GDM1 (cell line): ENCODE measurements around the gene SIGLEC10.
"Not testable (repeated sequence)": the region's sequence is repeated elsewhere in the genome, so short reads cannot be mapped to it uniquely, and the experiment has no call there.

Experiments used
- DNase-seq: peaks from one replicate; lab custom pipeline; 2025; lab: John Stamatoyannopoulos, UW

SIGLEC10 gene, protein sequence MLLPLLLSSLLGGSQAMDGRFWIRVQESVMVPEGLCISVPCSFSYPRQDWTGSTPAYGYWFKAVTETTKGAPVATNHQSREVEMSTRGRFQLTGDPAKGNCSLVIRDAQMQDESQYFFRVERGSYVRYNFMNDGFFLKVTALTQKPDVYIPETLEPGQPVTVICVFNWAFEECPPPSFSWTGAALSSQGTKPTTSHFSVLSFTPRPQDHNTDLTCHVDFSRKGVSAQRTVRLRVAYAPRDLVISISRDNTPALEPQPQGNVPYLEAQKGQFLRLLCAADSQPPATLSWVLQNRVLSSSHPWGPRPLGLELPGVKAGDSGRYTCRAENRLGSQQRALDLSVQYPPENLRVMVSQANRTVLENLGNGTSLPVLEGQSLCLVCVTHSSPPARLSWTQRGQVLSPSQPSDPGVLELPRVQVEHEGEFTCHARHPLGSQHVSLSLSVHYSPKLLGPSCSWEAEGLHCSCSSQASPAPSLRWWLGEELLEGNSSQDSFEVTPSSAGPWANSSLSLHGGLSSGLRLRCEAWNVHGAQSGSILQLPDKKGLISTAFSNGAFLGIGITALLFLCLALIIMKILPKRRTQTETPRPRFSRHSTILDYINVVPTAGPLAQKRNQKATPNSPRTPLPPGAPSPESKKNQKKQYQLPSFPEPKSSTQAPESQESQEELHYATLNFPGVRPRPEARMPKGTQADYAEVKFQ

DNA sequence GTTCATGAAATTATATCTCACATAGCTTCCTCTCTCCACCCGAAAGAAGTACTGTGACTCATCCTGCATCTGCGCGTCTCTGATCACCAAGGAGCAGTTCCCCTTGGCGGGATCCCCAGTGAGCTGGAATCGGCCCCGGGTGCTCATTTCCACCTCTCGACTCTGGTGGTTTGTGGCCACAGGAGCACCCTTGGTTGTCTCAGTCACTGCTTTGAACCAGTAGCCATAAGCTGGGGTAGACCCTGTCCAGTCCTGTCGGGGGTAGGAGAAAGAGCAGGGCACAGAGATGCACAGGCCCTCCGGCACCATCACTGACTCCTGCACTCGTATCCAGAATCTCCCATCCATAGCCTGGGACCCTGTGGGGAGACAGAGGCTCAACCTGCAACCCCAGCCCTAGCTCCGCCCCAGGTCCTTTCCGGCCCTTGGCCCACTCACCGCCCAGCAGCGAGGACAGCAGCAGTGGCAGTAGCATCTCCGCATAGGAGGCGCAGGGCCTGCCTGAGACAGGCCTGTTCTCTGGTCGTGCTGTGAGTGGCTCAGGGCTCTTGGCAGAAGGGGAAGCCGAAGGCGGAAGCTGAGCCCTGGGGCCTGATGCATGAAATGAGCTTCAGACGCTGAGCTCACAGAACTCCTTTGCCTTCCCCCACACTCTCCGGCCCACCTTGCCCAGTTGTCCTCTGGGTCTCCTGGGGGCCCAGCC lies at the start of gene SIGLEC10:
SIGLEC10 (minus strand) TSS at position 536 of the 703 bp plus-strand sequence; CDS start at position 475, 61 bp downstream.
- peak; percentile 84 for DNase-seq

DNA sequence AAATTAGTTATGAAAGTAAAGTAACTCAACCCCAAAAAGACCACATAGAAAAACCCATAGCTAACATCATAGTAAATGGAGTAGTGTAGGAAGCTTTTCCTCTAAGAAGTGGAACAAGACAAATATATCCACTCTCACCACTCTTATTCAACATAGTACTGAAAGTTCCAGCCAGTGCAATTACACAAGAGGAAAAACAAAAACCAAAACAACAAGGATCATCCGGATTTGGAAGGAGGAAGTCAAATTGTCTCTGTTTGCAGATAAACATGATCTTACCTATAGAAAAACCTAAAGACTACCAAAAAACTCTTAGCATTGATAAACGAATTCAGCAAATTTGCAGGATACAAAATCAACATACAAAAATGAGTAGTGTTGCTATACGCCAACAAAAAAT lies 49.3 kb upstream of the SIGLEC10 start:
- no peak for DNase-seq

DNA sequence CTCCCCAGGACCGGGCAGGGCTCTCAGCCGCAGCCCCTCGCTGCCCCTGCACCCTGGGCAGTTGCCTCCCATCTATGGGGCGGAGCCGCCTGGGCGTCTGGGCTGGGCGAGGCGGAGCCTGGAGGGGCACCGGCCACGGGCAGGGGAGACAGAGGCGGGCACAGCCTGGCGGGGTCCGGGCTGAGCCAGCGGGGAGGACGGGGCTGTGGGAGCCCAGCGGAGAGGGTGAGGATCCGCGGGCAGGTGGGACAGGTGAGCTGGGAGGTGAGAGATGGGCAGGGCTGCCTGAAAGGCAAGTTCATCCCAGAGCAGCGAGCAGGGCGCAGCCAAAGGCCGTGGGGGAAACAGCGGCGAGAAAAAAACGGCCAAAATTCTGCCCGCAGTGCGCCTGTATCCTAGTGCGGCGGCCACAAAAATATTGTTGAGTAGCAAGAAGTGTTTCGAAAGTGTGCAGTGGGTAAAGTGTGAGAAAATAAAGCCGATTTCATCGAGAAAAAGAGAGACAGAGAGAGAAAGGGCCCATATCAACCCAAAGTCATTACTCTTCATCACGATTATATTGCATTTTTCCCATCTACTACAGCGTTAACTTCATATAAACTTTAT lies 46.6 kb upstream of the SIGLEC10 start:
- not testable (repeated sequence) for DNase-seq

DNA sequence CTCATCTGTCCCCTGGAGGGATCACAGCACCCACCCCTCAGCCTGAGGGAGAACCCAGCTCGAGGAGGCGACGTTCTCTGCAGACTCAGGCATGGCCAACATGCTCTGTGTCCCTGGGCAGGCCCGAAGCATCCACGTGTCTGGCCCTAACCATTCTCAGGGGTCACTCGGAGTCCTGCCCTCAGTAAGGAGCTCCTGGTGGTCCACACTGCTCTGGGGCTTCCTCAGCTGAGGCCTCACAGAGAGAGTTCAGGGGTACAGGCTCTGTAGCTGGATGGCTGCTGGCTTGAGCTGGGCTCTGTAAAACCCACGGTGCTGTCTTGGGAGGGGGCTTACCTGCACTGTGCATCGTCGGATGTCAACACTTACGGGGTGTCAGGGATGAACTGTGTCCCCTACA lies 45.2 kb upstream of the SIGLEC10 start:
- DNase-seq: no peak

DNA sequence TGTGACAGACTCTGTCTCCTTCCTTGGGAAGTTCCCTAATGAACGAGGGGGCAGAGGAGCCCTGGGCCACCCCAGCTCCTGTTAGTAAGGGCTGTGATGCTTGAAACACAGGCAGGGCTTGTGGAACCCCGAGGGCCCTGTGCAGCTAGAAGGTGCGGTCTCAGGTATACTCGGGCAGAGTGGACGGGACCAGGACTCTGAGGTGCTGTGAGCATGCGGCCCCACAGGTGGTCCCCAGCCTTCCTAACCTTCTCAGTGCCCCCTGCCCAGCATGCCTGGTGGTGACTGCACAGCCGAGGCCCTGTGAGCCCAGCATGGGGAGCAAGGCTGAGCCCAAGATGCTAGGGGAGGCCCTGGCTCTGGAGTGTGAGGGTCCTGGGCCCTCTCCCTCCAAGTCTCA lies 44.8 kb upstream of the SIGLEC10 start:
- DNase-seq: no peak

DNA sequence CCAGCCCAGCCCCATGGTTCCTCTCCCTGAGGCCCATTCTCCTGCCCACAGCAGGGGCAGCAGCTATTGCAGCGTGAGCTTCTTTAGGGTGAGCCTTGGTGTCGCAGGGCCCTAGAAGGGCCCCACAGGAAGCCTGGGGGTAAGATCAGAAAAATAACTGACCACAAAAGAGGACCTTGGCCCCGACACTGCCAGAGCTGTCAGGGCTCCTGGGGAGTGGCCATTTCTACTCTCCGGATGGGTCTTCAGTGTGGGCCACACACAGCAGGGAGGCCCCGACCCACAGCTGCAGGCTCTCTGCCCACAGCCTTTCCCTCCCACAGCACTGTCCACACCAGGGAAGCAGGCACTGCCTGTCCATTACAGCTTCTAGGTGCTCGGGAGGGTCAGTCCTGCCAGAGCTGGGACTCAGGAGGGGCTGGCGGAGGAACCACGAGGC lies 44.3 kb upstream of the SIGLEC10 start:
- DNase-seq: peak; percentile 16

DNA sequence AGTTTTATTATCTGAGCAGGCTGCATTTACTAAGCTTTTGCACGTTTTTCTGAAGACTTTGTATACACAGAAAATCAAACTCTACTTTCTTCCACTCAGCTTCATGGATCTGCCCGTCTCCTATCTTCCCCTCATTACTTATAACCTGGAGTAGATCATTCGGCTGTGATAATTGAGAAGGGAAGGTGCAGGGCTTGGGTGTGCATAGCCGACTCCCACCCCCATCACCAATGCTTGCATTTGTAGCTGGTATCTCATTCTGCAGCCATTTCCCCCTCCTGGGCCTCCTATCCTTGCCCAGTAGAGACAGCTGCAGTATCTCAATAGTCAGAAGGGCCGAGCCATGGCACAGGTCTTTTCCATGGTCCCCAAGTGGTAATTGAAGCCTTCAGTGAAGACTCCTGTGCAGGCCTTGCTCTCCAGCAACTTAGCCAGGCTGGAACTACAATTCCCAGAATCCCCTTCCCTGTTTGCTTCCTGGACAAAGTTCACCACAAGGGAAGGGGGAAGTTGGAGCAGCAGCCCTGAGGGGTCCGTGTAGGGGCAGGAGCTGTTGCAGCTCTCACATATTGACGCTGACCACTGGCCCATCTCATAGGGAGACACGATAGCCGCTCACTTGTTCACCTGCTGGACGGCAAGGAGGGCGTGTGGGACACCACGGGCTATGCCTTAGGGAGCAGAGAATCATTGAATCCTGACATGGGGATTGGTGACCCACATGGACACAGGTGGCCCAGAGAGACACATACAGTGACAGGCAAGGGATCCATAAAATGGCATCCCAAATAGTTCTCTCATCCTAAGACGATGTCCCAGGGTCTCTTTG lies 42.9 kb upstream of the SIGLEC10 start:
- DNase-seq: peak; percentile 64

DNA sequence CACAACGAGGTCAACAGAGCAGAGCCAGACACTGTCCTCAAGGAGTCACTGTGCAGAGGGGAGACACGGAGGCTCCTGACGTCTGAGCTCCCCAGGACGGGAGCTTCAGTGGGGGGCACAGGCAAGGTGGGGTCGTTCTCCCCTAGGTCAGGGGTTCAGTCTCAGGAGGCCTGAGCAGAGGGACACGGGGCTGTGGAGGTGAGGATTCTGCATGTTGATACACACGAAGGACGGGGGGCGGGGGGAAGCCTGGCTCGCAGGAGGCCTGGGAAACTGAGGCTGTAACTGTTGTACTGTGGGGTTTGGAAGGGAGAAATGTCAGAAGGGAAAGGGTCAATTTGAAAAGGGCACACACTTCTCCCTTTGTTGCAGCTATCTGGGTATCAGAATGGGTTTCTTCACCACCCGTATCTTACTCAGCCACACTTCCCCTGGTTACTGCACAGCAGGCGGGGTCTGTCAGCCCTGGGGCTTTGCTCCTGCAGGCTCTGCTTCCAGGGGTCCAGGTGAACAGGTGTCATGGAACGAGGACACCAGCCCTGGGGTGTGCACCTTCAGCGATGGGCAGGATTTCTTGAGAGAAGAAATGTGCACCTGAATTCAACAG lies 41.6 kb upstream of the SIGLEC10 start:
- DNase-seq: no peak

DNA sequence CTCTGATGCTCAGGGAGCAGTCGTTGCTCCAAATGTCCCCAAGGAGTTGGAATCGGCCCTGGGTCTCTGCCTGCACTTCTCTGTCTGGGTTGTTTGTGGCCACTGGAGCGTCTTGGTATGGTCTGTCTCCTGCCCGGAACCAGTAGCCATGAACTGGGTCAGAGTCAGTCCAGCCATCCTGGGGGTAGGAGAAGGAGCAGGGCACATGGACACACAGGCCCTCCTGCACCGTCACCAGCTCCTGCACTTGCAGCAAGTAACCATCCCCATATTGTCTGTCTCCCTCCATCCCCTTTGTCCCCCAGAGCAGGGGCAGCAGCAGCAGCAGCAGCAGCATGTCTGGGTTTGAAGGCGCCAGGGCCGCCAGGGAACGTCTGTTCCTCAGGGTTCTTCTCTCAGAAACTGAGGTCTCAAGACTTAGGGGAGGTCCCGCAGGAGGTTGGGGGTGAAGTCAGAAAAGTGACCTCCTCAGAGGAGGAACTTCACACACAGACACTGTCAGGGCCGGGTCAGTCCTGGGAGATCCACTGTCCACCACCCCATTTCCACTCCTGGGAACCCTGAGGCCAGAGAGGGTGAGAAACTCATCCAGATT lies 40.7 kb upstream of the SIGLEC10 start, which contains the start of gene SIGLEC8:
SIGLEC8 (minus strand) TSS at position 404 of the 595 bp plus-strand sequence; CDS start at position 337, 67 bp downstream.
- DNase-seq: no peak

DNA sequence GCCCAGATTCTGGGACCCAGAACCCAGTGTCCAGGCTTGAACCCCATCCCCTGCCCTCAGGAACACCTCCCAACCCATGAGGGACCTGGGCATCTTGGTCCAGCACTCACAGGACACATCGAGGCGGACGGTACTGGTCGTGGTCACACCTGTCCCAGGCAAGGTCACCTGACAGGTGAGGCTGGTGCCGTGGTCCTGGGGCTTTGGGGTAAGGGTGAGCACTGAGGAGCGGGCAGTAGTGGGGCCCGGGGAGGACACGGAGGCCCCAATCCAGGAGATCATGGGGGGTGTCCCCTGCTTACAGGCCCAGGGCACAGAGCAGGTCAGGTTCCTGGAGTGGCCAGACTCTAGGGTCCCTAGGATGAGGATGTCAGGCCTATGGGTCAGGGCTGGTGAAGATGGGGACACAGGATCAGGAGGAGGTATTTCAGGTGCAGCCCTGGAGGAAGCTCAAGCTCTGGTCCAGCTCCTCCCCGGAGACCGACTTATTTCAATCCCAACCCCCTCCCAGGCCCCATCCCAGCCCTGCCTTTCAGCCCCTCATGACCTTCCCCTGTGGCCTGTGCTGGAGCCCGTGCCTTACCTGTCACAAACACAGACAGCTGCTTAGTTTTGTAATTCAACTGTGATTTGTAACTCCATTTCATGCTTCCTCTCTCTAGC lies 40.0 kb upstream of the SIGLEC10 start:
- DNase-seq: no peak

DNA sequence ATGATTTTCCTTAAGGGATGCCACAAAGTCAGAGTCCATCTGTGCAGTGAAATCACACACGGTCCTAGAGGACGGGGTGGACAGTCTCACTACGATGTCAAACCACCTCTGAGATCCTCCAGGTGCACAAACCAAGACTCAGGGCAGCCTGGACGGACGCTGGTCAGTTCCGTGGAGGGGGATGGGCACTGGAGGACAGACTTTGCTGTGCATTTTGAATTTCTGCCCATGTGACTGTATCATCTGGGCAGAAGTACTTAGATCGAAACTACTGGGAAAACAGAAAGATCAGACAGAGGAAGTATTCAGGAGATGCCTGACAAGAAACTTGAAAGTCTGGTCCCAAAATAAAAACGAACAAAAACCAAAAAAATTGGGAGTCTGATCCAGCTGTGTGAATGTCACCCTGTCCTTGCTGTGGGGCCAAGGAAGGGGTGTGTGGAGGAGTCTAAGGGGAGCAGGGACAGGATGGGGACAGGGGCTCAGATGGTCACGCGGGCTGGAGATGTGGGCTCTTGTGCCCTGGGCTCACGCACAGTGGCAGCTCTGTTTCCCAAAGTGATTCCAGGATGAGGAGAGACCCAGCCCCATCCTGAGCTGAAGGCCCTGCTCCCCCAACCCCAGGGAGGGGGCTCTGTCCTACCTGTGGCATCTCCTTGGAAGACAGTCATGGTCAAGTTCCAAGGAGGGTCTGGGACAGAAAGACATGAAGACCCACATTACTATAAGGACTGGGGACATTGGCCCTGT lies 39.3 kb upstream of the SIGLEC10 start:
- DNase-seq: no peak

DNA sequence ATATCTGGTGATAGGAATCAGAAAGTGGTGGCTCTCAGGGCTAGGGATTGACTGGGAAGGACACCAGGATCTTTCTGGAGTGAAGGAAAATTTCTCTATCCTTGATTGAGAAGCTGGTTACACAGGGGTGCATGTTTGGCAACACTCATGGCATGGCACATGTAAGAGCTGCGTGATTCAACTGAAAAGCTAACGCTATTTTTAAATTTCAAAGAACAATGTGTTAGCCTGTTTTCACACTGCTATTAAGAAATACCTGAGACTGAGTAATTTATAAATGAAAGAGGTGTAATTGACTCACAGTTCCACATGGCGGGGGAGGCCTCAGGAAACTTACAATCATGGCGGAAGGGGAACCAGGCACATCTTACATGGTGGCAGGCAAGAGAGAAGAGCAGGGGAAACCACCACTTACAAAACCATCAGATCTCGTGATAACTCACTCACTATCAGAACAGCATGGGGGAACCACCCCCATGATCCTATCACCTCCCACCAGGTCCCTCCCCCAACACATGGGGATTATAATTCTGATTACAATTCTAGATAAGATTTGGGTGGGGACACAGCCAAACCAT lies 33.4 kb upstream of the SIGLEC10 start:
- DNase-seq: no peak

DNA sequence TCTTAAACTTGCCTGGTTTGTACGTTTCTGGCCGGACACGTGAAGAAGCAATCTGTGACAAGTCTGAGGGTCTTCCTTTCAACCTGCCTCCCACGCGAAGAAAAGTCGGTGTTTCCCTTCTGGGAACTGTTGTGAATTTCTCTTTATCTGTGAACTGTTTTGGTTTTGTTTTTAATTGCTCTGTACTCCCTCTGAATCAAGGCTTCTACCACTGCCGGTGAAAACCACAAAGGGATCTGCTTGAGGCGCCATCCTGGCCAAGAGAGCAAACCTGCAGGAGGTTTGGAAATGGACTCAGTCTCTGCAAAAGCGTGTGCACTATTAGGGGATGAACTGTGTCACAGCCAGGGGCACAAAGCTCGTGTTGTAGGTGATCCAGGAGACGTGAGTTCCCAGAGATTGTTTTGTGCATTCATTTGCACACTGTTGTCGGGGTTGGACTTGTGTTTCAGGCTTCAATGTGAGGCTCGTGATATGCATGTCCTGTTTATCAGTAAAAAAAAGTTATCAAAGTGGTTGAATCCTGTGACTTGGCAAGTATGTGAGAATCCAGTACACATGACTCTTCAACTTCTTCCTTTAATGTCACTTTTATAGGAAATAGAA lies 31.1 kb upstream of the SIGLEC10 start:
- no peak for DNase-seq

DNA sequence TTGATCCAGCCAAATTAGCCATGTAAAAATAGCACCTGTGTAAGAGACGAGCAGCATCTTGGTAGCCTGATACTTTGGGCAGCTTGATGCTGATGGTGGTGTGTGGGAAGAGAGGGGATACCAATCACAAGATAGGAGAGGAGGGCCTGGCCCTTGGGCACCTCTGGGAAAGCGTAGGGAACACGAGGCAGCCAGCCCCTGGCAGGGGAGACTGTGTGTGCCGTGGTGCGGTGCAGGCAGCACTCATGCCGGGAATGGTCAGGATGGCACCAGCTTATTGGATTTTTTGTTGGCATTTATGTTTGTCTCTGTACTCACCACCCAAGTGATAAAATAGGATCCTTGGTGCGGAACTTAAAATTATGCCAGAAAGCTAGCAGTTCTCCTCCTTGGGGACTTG lies 30.6 kb upstream of the SIGLEC10 start:
- no peak for DNase-seq

DNA sequence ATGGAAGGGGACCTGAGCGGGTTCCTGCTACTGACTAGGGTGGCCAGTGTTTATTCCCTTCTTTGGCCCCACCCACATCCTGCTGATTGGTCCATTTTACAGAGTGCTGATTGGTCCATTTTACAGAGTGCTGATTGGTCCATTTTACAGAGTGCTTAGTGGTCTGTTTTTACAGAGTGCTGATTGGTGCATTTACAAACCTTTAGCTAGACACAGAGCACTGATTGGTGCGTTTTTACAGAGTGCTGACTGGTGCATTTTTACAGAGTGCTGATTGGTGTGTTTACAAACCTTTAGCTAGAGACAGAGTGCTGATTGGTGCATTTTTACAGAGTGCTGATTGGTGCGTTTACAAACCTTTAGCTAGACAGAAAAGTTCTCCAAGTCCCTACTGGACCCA lies 30.1 kb upstream of the SIGLEC10 start:
- not testable (repeated sequence) for DNase-seq

DNA sequence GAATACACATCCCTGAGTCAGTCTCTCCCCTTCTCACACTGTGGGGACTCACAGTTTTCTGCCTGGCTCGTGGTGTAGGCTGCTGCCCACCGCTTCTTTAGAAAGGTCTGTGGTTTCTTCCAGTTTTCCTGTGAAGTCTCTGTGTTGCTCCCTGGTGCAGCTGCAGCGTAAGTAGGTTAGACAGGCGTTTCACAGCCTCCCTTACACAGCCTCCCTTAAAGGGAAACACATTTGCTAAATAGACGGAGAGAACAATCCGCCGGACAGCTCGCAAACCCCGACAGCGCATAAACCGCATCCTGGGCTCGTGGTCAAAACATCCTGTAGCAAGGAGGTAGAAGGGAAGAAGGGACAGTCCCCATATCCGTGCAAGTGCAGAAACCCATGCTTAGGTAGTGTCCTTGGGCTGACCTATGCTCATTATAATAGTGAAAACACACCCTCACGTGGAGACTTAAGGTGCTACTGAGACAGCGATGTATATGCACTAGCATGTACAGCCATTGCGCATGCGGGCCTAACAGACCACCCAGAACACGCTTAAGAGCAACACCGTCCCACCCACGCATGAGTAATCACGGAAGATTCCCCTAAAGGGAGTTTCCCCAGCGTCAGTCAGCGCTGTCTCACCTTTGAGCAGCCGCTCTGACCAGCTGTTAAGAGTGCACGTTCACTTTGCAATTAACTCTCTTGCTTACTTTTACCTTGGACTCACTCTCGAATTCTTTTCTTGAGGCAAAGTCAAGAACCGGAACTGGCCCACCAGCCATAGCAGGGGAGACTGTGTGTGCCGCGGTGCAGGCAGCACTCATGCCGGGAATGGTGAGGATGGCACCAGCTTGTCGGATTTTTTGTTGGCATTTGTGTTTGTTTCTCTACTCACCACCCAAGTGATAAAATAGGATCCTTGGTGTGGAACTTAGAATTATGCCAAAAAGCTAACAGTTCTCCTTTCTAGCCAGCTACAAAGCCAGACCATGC lies 24.3 kb upstream of the SIGLEC10 start:
- DNase-seq: peak; percentile 80

DNA sequence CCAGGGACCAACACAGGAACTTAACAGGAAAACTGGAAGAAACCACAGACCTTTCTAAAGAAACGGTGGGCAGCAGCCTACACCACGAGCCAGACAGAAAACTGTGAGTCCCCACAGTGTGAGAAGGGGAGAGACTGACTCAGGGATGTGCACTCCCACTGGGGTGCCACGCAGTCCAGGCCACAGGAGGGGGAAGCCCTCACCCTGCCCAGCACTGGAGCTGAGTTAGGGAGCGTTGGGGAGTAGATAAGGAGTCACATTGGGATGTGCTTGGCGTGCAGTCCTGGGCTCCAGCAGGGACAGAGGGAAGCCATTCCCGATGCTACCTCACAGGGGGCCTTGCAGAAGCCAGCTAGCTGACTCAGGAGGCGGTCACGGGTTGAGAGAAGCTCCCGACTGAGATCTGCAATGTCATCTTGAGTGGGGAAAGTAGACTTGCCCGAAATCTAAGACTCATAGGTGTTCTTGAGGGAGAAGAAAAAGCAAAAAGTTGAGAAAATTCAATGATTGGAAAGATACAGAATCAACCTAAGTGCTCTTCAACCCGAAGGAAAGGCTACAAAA lies 23.5 kb upstream of the SIGLEC10 start:
- DNase-seq: peak; percentile 72
